ENCODE measurements around the gene FZD1.

DNA sequence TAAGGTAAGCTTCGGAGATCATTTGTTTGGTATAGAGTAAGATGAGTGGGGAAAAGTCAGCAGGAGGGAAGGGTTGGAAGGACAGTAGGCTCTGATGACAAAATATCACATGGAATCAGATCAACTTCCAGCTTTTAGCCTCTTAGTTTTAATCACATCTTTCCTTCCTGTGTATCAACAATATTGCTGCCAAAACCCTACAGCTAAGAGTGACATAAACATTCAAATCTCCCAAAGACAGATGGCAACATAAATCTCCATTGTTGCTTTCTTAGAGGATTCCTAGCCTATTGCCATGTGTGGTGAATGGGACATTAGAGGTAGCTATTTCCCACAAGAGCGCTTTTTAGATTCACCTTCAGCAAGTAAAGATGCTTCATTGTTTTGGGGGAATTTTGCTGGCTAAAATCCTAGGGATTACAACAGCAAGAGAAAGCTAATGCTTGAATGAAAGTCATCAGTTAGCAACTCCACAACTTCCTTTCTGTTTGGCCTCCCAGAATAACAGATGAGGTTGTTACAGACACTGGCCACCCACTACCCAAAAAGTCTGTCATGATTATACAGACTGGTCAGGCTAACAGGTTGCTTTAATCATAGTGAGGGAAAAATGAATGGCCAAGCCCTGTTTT is 35.2 kb upstream of the FZD1 start:
- TF ChIP-seq, protein P1, sequence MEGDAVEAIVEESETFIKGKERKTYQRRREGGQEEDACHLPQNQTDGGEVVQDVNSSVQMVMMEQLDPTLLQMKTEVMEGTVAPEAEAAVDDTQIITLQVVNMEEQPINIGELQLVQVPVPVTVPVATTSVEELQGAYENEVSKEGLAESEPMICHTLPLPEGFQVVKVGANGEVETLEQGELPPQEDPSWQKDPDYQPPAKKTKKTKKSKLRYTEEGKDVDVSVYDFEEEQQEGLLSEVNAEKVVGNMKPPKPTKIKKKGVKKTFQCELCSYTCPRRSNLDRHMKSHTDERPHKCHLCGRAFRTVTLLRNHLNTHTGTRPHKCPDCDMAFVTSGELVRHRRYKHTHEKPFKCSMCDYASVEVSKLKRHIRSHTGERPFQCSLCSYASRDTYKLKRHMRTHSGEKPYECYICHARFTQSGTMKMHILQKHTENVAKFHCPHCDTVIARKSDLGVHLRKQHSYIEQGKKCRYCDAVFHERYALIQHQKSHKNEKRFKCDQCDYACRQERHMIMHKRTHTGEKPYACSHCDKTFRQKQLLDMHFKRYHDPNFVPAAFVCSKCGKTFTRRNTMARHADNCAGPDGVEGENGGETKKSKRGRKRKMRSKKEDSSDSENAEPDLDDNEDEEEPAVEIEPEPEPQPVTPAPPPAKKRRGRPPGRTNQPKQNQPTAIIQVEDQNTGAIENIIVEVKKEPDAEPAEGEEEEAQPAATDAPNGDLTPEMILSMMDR (IDR thresholded peaks at IDR 0.05; ENCODE audit: poor library complexity, severe bottlenecking): no peak
- TF ChIP-seq, protein P2, sequence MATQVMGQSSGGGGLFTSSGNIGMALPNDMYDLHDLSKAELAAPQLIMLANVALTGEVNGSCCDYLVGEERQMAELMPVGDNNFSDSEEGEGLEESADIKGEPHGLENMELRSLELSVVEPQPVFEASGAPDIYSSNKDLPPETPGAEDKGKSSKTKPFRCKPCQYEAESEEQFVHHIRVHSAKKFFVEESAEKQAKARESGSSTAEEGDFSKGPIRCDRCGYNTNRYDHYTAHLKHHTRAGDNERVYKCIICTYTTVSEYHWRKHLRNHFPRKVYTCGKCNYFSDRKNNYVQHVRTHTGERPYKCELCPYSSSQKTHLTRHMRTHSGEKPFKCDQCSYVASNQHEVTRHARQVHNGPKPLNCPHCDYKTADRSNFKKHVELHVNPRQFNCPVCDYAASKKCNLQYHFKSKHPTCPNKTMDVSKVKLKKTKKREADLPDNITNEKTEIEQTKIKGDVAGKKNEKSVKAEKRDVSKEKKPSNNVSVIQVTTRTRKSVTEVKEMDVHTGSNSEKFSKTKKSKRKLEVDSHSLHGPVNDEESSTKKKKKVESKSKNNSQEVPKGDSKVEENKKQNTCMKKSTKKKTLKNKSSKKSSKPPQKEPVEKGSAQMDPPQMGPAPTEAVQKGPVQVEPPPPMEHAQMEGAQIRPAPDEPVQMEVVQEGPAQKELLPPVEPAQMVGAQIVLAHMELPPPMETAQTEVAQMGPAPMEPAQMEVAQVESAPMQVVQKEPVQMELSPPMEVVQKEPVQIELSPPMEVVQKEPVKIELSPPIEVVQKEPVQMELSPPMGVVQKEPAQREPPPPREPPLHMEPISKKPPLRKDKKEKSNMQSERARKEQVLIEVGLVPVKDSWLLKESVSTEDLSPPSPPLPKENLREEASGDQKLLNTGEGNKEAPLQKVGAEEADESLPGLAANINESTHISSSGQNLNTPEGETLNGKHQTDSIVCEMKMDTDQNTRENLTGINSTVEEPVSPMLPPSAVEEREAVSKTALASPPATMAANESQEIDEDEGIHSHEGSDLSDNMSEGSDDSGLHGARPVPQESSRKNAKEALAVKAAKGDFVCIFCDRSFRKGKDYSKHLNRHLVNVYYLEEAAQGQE (IDR thresholded peaks at IDR 0.05; ENCODE audit: borderline replicate concordance): no peak
- no peak for TF ChIP-seq POLR2AphosphoS5 (IDR thresholded peaks at IDR 0.05)
- TF ChIP-seq TAF1 (IDR thresholded peaks at IDR 0.05; ENCODE audit: low read depth): no peak
- no peak for TF ChIP-seq RAD21 (conservative IDR thresholded peaks at IDR 0.05)
- no peak for TF ChIP-seq EZH2 (IDR thresholded peaks at IDR 0.05; ENCODE audit: borderline replicate concordance, insufficient read depth, low read length, poor library complexity, severe bottlenecking)
- no peak for TF ChIP-seq EP300 (conservative IDR thresholded peaks at IDR 0.05; ENCODE audit: poor library complexity, severe bottlenecking)

Measured in neural cell (in vitro differentiated cells).